ENCODE results near the gene COL1A1.

COL1A1 gene

DNA sequence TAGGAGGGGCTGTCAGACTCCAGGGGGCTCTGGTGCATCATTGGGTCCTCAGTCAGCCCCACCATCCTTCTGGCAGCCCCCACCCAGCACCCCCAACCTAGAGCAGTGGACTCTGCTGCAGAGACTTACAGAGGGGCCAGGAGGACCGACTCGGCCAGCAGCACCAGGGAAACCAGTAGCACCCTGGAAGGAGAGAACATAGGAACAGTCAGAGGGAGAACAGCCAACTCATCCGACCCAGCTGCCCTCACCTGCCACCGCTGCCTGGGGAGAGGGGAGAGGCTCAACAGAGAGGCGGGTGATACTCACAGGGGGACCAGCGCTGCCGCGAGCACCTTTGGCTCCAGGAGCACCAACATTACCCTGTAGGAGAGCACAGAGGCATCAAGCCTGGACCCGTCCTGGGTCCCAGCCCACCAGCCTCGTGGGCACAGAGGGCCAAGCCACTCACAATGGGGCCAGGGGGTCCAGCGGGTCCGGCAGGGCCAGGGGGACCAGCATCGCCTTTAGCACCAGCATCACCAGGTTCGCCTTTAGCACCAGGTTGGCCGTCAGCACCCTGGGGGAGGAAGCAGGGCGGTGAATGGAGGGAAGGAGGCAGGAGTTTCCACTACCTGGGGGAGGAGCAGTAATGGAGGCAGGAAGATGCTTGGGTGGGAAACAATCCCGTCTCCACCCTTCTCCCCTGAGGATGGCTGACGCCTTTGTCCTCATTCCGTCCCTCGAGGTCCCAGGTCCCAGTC, 11.7 kb downstream of the COL1A1 start:
- no peak for TF ChIP-seq ZNF274 (IDR thresholded peaks at IDR 0.05; ENCODE audit: low read depth, low read length)

GRCh38 chr17:50188921-50189549, 12.4 kb downstream of the COL1A1 start:
- TF ChIP-seq ZNF274 (IDR thresholded peaks at IDR 0.05; ENCODE audit: low read depth, low read length): no peak

More for the DNA sequence above, 11.7 kb downstream of the COL1A1 start:
- no peak overlapping the region for H3K4me3 ChIP-seq (ENCODE audit: low read length)

GRCh38 chr17:50188531-50188920, 12.9 kb downstream of the COL1A1 start:
- no peak overlapping the region for H3K4me3 ChIP-seq (ENCODE audit: low read length)
- no peak for TF ChIP-seq ZNF274 (IDR thresholded peaks at IDR 0.05; ENCODE audit: low read depth, low read length)

More at GRCh38 chr17:50188921-50189549, 12.4 kb downstream of the COL1A1 start:
- no peak overlapping the region for H3K4me3 ChIP-seq (ENCODE audit: low read length)

DNA sequence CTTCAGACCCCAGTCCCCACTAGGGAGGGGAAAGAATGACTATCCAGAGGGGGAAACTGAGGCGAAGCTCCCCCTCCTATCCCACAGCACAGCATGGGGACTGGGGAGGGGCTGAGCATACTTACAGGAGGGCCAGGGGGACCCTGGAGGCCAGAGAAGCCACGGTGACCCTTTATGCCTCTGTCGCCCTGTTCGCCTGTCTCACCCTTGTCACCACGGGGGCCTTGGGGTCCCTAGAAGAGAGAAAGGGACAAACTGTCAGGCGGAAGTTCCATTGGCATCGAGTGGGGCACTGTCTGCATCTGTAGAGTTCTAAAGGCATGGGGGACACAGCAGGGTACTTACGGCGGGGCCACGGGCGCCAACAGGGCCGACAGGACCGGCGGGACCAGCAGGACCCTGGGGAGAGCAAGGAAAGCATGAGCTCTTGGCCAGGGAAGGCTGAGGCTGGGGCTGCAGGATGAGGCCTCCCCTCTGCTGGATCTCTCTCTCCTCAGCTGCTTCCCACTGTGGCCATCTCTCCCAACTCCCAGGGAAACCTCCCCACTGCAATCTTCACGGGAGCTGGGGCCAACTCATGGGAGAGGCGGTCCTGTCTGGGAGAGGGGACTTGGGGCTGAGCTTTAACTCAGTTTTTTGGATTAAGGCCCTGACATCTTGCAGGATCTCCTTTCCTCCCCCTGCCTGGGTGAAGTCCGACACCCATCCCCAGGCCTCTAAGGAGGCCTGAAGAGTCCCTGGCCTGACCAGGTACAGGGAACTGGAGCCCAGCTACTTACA, 13.5 kb downstream of the COL1A1 start:
- no peak for TF ChIP-seq ZNF274 (IDR thresholded peaks at IDR 0.05; ENCODE audit: low read depth, low read length)
- H3K4me3 ChIP-seq (ENCODE audit: low read length): no peak overlapping the region

DNA sequence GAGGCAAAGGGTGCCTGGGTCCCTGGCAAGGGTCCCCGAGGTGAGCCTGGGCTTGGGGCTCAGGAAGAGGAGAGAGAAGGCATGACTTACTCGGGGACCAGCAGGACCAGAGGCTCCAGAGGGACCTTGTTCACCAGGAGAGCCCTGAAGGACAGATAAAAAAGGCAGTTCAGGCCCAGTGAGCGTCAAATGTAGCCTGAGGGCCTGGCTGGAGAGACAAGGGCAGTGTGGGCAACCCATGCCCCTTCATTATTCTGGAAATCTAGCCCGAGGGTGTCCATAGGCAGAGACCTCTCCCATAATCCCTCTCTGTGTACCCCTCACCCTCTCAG, 14.1 kb downstream of the COL1A1 start:
- TF ChIP-seq ZNF274 (IDR thresholded peaks at IDR 0.05; ENCODE audit: low read depth, low read length): no peak
- H3K4me3 ChIP-seq (ENCODE audit: low read length): no peak overlapping the region

- TF ChIP-seq ZNF274 (IDR thresholded peaks at IDR 0.05; ENCODE audit: low read depth, low read length): no peak
- H3K4me3 ChIP-seq (ENCODE audit: low read length): no peak overlapping the region
Measured at GRCh38 chr17:50186661-50187393, 14.6 kb downstream of the COL1A1 start.

DNA sequence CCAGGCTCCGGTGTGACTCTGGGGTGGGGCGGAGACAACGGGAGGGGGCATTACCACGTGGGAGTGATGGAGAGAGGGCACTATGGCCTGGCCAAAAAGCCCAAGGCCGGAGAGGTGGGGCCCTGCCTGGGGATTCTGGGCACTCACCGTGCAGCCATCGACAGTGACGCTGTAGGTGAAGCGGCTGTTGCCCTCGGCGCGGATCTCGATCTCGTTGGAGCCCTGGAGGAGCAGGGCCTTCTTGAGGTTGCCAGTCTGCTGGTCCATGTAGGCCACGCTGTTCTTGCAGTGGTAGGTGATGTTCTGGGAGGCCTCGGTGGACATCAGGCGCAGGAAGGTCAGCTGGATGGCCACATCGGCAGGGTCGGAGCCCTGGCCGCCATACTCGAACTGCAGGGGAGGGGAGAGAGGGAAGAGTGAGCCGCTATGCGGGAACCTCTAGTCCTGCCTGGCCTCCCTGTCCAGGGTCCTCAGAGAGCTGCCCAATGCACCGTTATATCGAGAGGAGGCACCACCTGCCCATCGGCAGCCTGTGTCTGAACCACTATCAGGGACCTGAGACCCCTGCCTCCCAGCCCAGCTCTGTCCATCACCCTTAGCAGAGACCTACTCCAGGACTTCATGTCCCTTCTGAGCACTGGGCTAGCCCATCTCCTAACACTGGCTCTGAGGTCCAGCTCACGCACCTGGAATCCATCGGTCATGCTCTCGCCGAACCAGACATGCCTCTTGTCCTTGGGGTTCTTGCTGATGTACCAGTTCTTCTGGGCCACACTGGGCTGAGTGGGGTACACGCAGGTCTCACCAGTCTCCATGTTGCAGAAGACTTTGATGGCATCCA, 15.6 kb downstream of the COL1A1 start:
- H3K4me3 ChIP-seq (ENCODE audit: low read length): no peak overlapping the region
- no peak for TF ChIP-seq ZNF274 (IDR thresholded peaks at IDR 0.05; ENCODE audit: low read depth, low read length)

DNA sequence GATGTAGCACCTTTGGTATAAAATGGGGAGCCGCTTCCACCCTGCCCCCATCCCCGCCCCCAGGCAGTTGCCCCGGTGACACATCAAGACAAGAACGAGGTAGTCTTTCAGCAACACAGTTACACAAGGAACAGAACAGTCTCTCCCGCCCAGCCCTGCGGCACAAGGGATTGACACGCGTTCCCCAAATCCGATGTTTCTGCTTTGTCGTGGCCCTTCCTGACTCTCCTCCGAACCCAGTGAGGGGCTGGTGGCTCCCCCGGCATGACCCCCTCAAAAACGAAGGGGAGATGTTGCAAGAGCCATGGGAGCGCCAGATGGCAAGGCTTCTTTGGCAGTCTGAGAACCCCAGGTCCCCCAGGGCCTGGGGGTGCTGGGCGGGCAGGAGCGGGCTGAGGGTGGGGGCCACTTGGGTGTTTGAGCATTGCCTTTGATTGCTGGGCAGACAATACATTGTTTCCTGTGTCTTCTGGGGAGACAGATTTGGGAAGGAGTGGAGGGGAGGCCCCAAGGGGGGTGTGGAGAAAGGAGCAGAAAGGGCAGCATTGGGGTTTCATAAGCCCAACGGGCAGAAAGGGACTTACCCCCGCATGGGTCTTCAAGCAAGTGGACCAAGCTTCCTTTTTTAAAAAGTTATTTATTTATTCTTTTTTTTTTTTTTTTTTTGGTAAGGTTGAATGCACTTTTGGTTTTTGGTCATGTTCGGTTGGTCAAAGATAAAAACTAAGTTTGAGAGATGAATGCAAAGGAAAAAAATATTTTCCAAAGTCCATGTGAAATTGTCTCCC, 16.6 kb downstream of the COL1A1 start:
- peak overlapping the region; percentile 11; the same call in 1 of the 2 replicates for H3K4me3 ChIP-seq (ENCODE audit: low read length)
- TF ChIP-seq ZNF274 (IDR thresholded peaks at IDR 0.05; ENCODE audit: low read depth, low read length): no peak

DNA sequence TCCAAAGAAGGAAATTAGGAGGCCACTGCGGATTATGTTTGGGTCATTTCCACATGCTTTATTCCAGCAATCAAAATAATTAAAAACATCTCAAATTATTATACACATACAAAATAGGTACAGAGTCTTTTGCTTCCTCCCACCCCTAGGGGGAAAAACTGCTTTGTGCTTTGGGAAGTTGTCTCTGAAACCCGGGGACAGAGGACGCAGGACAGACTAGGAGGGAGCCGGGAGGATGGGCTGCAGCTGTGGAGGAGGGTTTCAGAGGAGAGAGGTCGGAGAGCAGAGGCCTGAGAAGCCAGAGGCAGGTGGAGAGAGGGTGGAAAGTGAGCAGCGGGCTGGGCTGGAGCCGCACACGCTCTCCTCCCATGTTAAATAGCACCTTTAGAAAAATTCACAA, 17.4 kb downstream of the COL1A1 start:
- no peak for TF ChIP-seq ZNF274 (IDR thresholded peaks at IDR 0.05; ENCODE audit: low read depth, low read length)
- H3K4me3 ChIP-seq (ENCODE audit: low read length): no peak overlapping the region; the same call in 1 of the 2 replicates

GRCh38 chr17:50183421-50183994, 17.9 kb downstream of the COL1A1 start:
- TF ChIP-seq ZNF274 (IDR thresholded peaks at IDR 0.05; ENCODE audit: low read depth, low read length): no peak
- H3K4me3 ChIP-seq (ENCODE audit: low read length): no peak overlapping the region; the same call in 1 of the 2 replicates

DNA sequence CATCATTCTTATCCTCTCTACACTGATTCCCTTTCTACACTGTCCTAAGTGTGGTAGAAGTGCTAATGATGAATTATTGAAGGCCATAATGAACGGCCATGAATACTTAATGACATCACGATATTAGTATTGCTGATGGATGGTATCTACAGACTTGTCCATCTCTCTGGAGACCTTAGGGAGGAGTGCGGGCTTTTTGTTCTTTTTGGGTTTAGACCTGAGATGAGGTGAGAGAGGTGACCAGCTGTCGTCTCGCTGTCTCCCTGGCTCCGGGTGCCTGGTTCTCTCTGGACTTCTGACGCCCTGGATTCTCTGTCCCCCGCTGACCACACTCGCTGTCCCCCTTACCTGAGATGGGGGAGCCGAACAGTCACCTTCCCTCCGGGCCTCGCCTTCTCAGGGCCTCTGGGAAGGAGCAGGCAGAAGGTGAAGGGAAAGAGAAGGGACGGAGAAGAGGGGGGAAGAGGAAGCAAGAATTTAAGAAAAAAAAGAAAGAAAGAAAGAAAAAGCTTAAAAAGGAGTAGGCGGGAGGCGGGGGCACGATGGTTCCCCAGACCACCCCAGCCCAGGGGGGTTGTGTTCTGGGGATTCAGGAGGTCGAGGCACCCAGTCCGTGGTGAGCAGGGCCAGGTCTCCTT, 18.5 kb downstream of the COL1A1 start:
- TF ChIP-seq ZNF274 (IDR thresholded peaks at IDR 0.05; ENCODE audit: low read depth, low read length): no peak
- no peak overlapping the region for H3K4me3 ChIP-seq (ENCODE audit: low read length)

All from GM08714 (cell line).